Right lobe of liver (tissue), 6 donors: ENCODE data around the gene RHCG. TPM values are rescaled to one million over a fixed set of nuclear protein-coding genes. Genes with fewer than 3 reads are reported as not detected.

Experiments used
- ATAC-seq, 4 donors: fragments of 200-7000 bp; cut with Tn5 transposase; one replicate each; pipeline ENCODE4 v1.9.1; 2020; ENCODE audit warnings: mild to moderate bottlenecking in 4 of 4, moderate library complexity in 4 of 4
- DNase-seq, 3 donors: peaks; one replicate each; pipeline ENCODE4 v3.0.0-alpha.2; 2020
- H3K27ac ChIP-seq, 3 donors: fragments of 200-600 bp; one replicate each; pipeline ENCODE4 v1.8.0; 2022
- H3K27me3 ChIP-seq, 2 donors: fragments of 200-600 bp; one replicate each; pipeline ENCODE4 v1.8.0; 2022
- H3K36me3 ChIP-seq, 4 donors: fragments of 200-600 bp; sonication (generic) in 1 of 4; one replicate each; pipeline versions ENCODE4 v1.5.1 to v1.8.0; 2017 to 2022; ENCODE audit warnings: control low read depth in 1 of 4
- H3K4me1 ChIP-seq, 4 donors: fragments of 200-600 bp; sonication (generic) in 1 of 4; one replicate each; pipeline versions ENCODE4 v1.5.1 to v1.8.0; 2017 to 2022; ENCODE audit warnings: control low read depth in 1 of 4
- H3K4me3 ChIP-seq, 3 donors: fragments of 200-600 bp; one replicate each; pipeline ENCODE4 v1.8.0; 2022
- H3K9me3 ChIP-seq, 4 donors: fragments of 200-600 bp; sonication (generic) in 1 of 4; one replicate each; pipeline versions ENCODE4 v1.5.1 to v1.8.0; 2017 to 2022; ENCODE audit warnings: control low read depth in 1 of 4
- POLR2A ChIP-seq: fragments of 450-650 bp; IDR thresholded peaks from one replicate; pipeline ENCODE4 v1.6.1; 2017; ENCODE audit warnings: antibody characterized with exemption, mild to moderate bottlenecking
- WGBS: methylation state at CpG from one replicate; pipeline ENCODE4 v1.1.6; 2018; ENCODE audit warnings: low coverage, low lambda C conversion rate; ENCODE audit not compliant: insufficient coverage; ENCODE audit errors: missing lambda C conversion rate; 5-methylcytosine and 5-hydroxymethylcytosine counted together
- intact Hi-C, 2 donors: fragments of 100-400 bp; cut with DNase I; formaldehyde crosslinking; loops; one replicate each; pipeline versions ENCODE4 v1.11.2 to v1.14.1; 2022
- total RNA-seq, 6 experiments: library from RNA; depleted of rRNA in 2 of 6; stranded (reverse); fragments of >200 nt in 2 of 6; fragmentation: NEBNext Ultra II Directional in 3 of 6; extraction: Animal tissue kit (Norgen Biotek cat#: 25700) in 3 of 6; gene quantifications; one replicate each; pipeline versions ENCODE4 v1.1.0 to v1.2.4, GENCODE V29; 2016 to 2023
- TF ChIP-seq, protein P1 (sequence below), 4 donors: fragments of 200-600 bp in 3 of 4; fragments of 450-650 bp in 1 of 4; IDR thresholded peaks; one replicate each; pipeline versions ENCODE4 v1.5.1 to v1.8.0; 2016 to 2022; ENCODE audit warnings: antibody characterized with exemption in 4 of 4, mild to moderate bottlenecking in 2 of 4
- donor health status: DM: no; HTN: yes; CAD: no.
- donor health status: DM: no; HTN: no; CAD: no.
- donor health status: DM: no; HTN: no; CAD: no.
- donor health status: DM: no; HTN: yes; CAD: no.
- donor health status: DM: no; HTN: yes; CAD: no.

RHCG gene
- total RNA-seq, 6 experiments from 2014 or later = 0.20 to 0.82 (median 0.37) TPM; not detected in 1

DNA sequence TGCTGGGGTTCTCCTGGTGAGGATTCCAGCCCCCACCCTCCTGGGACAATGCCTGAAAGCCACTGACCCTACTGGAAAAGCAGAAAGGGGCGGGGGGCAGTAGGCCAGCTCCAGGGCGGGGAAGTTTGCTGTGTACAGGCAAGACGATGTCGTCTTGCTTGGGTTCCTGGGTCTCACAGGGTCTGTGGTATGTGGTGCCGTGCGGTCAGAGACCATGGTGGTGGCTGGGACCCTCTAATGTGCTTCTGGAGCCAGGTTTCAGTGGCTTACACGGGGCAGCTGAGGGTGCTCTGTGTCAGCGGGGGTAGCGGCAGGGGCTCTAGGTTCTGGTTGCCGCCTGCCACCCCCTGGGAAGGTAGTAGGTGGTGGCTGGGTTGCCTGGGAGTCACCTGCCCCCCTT is 54.2 kb downstream of the RHCG start:
- Histone ChIP-seq H3K36me3 (no peaks in the 10 kb centered on the region), H3K4me1 (no peaks in the 10 kb centered on the region), H3K9me3 (no peaks in the 10 kb centered on the region), H3K27ac (no peak overlapping the region), H3K4me3 (no peak overlapping the region), H3K27me3 (no peaks in the 10 kb centered on the region)
- no peak for ATAC-seq
- TF ChIP-seq, protein P1, sequence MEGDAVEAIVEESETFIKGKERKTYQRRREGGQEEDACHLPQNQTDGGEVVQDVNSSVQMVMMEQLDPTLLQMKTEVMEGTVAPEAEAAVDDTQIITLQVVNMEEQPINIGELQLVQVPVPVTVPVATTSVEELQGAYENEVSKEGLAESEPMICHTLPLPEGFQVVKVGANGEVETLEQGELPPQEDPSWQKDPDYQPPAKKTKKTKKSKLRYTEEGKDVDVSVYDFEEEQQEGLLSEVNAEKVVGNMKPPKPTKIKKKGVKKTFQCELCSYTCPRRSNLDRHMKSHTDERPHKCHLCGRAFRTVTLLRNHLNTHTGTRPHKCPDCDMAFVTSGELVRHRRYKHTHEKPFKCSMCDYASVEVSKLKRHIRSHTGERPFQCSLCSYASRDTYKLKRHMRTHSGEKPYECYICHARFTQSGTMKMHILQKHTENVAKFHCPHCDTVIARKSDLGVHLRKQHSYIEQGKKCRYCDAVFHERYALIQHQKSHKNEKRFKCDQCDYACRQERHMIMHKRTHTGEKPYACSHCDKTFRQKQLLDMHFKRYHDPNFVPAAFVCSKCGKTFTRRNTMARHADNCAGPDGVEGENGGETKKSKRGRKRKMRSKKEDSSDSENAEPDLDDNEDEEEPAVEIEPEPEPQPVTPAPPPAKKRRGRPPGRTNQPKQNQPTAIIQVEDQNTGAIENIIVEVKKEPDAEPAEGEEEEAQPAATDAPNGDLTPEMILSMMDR (IDR thresholded peaks at IDR 0.05) = no peak
- TF ChIP-seq POLR2A = no peak
- 100% methylated on average over 1 of the region's 10 CpGs for WGBS
- intact Hi-C loops = loop anchor here in 1 of 2 donors (5.0 kb wide), 1 partner anchor 35 kb away; no protein-coding TSS in a partner anchor
- DNase-seq = no peak

DNA sequence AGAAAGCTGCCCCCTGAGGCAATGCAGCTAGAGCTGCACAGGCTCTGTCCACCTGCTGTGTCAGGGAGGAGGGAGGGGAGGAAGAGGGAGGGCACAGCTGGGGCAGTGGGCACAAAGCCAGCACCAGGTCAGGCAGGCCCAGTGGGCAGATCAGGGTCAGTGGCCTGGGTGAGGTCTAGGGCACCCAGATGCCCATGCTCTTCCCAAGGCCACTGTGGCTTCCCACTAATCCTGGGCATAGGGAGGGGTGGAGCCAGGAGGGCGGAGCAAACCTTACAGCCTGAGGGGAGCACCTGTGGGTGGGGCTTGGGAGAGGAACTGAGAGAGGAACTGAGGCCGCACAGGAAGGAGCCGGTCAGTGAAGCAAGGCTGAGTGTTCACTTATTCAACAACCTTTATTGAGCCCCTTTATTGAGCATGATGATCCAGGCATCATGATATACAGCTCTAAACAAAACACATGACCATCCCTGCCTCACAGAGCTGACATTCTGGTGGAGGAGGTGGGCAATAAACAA is 55.0 kb downstream of the RHCG start:
- H3K27me3 ChIP-seq = no peaks in the 10 kb centered on the region
- 50% methylated on average over 1 of the region's 3 CpGs for WGBS
- no peak overlapping the region for H3K27ac ChIP-seq
- no peaks in the 10 kb centered on the region for H3K36me3 ChIP-seq
- no peaks in the 10 kb centered on the region for H3K9me3 ChIP-seq
- peak in 2 of 3 donors; percentile 55 to 67 for DNase-seq
- H3K4me3 ChIP-seq = no peak overlapping the region
- peak; percentile 52 to 72 (median 66) for ATAC-seq
- TF ChIP-seq, protein P1 (IDR thresholded peaks at IDR 0.05) = no peak
- no peak for TF ChIP-seq POLR2A
- H3K4me1 ChIP-seq = no peaks in the 10 kb centered on the region
- intact Hi-C loops = loop anchor here in 1 of 2 donors (5.0 kb wide), 1 partner anchor 36 kb away; no protein-coding TSS in a partner anchor

DNA sequence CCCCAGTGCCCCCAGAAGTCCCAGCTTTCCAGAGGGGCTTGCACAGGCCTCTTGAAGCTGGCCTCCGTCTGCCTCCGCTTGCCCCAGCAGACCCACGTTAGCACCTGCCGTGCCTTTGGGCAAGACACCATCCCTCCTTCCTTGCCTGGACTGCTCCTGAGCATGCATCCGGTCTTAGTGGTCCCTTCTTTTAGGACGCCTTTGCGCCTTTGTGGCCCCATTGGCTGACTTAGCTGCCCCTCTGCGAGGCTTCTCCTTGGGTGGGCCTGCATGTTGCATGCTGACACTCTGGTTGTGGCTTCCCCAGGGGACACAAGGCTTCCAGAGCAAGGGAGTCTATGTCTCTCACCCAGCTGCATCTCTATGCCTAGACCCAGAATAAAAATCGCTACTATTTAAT is 56.6 kb downstream of the RHCG start:
- H3K27me3 ChIP-seq = no peaks in the 10 kb centered on the region
- intact Hi-C loops = loop anchor here in 1 of 2 donors (5.0 kb wide), 1 partner anchor 38 kb away; no protein-coding TSS in a partner anchor
- TF ChIP-seq POLR2A = no peak
- TF ChIP-seq, protein P1 (IDR thresholded peaks at IDR 0.05) = no peak
- no peaks in the 10 kb centered on the region for H3K9me3 ChIP-seq
- H3K36me3 ChIP-seq = no peaks in the 10 kb centered on the region
- DNase-seq (no peak), ATAC-seq (no peak)
- H3K4me1 ChIP-seq = no peaks in the 10 kb centered on the region
- 43% methylated on average over 1 of the region's 9 CpGs for WGBS
- H3K4me3 ChIP-seq = no peak overlapping the region
- H3K27ac ChIP-seq = no peak overlapping the region

DNA sequence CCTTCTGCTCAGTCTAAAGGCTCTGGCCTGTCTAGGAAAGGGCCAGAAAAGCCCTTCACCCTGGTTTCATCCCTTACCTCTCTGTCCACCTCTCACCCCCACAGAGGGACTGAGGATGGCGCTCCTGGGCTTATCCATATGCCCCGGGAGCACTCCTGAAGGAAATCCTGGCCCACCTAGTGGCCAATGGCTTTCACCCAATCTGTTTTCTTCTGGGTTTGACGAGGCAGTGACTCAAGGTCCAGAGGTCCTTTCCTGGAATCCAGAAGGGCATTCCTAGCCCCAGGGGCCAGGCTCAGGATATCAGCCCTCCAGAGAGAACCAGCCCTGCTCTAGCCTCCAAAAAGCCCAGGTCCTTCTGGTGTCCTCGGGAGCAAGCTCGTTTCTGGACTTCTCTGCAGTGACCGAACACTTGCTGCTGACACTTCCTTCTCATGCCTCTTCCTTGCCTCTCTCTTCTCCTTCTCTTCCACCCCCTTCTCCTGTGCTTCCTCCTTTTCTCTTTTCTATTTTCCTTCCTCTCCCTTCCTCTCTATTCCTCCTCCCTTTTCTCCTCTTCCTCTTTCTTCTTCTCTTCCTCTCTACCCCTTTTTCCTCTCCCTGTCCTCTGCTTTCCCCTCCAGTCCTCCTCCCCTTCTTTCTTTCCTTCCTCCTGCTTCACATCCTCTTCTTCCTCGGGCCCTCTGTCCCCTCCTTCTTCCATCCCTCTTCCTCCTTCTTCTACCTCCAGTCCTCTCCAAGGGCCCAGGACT is 59.6 kb downstream of the RHCG start:
- Histone ChIP-seq H3K27ac (no peak overlapping the region), H3K4me3 (no peak overlapping the region), H3K27me3 (no peaks in the 10 kb centered on the region), H3K9me3 (no peaks in the 10 kb centered on the region), H3K4me1 (no peaks in the 10 kb centered on the region), H3K36me3 (no peaks in the 10 kb centered on the region)
- intact Hi-C loops = no loop called here
- ATAC-seq (peak in 1 of 4 donors; percentile 21), DNase-seq (no peak)
- 14% methylated on average over 2 of the region's 7 CpGs for WGBS
- TF ChIP-seq POLR2A = no peak
- TF ChIP-seq, protein P1 (IDR thresholded peaks at IDR 0.05) = no peak
